ENCODE data around the gene RASGRF2.

DNA sequence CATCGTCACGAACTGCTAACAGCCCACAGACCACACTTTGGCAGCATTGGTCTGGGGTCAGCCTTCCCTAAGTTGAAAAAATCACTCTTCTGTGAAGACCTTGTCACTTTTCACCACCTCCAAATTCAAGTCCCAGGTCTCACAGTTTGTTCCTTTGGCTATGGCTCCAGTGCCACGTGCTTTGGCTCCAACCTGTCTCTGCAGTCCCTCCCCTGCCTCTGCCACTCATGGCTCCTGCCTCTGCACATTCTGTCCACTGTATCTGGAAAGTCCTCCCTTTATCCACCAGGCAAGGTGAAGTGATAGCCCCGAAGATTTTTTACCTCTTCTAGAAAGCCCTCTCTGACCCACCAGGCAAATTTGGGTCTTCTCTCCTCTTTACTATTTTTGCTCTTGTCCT is 278.3 kb downstream of the RASGRF2 start:
- TF ChIP-seq, protein P1, sequence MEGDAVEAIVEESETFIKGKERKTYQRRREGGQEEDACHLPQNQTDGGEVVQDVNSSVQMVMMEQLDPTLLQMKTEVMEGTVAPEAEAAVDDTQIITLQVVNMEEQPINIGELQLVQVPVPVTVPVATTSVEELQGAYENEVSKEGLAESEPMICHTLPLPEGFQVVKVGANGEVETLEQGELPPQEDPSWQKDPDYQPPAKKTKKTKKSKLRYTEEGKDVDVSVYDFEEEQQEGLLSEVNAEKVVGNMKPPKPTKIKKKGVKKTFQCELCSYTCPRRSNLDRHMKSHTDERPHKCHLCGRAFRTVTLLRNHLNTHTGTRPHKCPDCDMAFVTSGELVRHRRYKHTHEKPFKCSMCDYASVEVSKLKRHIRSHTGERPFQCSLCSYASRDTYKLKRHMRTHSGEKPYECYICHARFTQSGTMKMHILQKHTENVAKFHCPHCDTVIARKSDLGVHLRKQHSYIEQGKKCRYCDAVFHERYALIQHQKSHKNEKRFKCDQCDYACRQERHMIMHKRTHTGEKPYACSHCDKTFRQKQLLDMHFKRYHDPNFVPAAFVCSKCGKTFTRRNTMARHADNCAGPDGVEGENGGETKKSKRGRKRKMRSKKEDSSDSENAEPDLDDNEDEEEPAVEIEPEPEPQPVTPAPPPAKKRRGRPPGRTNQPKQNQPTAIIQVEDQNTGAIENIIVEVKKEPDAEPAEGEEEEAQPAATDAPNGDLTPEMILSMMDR (conservative IDR thresholded peaks at IDR 0.05; ENCODE audit: low read depth, low read length) = no peak
- TF ChIP-seq EZH2phosphoT487 (IDR thresholded peaks at IDR 0.05; ENCODE audit: borderline replicate concordance, low read length) (no peak), EZH2 (IDR thresholded peaks at IDR 0.05; ENCODE audit: low read length, unreplicated experiment) (no peak)

All from PC-3 (cell line).